Thyroid gland (tissue), 4 donors: ENCODE data around the gene KLK1. TPM values are rescaled to one million over a fixed set of nuclear protein-coding genes. Genes with fewer than 3 reads are reported as not detected.

Experiments
- DNase-seq, 2 donors: peaks; one replicate each; pipeline ENCODE4 v3.0.0-alpha.2; 2019
- H3K27ac ChIP-seq, 3 donors: fragments of 200-600 bp; sonication (generic); 1 replicate in 2 of 3; 2 replicates in 1 of 3; pipeline ENCODE4 v1.5.1; 2016 to 2019; ENCODE audit warnings: mild to moderate bottlenecking in 1 of 3, moderate library complexity in 1 of 3
- H3K27me3 ChIP-seq: fragments of 200-600 bp; sonication (generic); one replicate; pipeline ENCODE4 v1.5.1; 2019
- H3K36me3 ChIP-seq, 2 donors: fragments of 200-600 bp; sonication (generic); one replicate each; pipeline ENCODE4 v1.5.1; 2016 to 2019
- H3K4me1 ChIP-seq, 2 donors: fragments of 200-600 bp; sonication (generic); one replicate each; pipeline ENCODE4 v1.5.1; 2017 to 2019
- H3K4me3 ChIP-seq, 3 donors: fragments of 200-600 bp; sonication (generic); replicated peaks in 1 of 3; 1 replicate in 2 of 3; 2 replicates in 1 of 3; pipeline ENCODE4 v1.5.1; 2016; ENCODE audit warnings: mild to moderate bottlenecking in 1 of 3
- H3K9me3 ChIP-seq: fragments of 200-600 bp; sonication (generic); one replicate; pipeline ENCODE4 v1.5.1; 2017
- POLR2A ChIP-seq, 2 donors: fragments of 450-650 bp; IDR thresholded peaks; one replicate each; pipeline ENCODE4 v1.6.1; 2017; ENCODE audit warnings: antibody characterized with exemption in 2 of 2, mild to moderate bottlenecking in 2 of 2, moderate library complexity in 1 of 2
- WGBS, 2 donors: methylation state at CpG; one replicate each; pipeline ENCODE4 v1.1.5; 2017; 5-methylcytosine and 5-hydroxymethylcytosine counted together
- intact Hi-C: fragments of 100-400 bp; cut with DNase I; formaldehyde crosslinking; loops from one replicate; pipeline ENCODE4 v1.15.1; 2023
- total RNA-seq, 4 donors: library from RNA; depleted of rRNA; stranded (reverse); fragments of >200 nt; gene quantifications; one replicate each; pipeline ENCODE4 v1.2.3, GENCODE V29; 2016
- TF ChIP-seq, protein P1 (sequence below), 6 experiments: fragments of 200-600 bp in 3 of 6; fragments of 450-650 bp in 3 of 6; sonication (generic) in 3 of 6; IDR thresholded peaks; one replicate each; pipeline ENCODE4 v1.5.1; 2016 to 2019; ENCODE audit warnings: antibody characterized with exemption in 6 of 6, mild to moderate bottlenecking in 2 of 6, inconsistent platforms in 1 of 6, moderate library complexity in 1 of 6

KLK1 gene
- total RNA-seq, 4 donors from 2014 or later: 0.67 to 6.6 (median 6.1) TPM; not detected in 1

DNA sequence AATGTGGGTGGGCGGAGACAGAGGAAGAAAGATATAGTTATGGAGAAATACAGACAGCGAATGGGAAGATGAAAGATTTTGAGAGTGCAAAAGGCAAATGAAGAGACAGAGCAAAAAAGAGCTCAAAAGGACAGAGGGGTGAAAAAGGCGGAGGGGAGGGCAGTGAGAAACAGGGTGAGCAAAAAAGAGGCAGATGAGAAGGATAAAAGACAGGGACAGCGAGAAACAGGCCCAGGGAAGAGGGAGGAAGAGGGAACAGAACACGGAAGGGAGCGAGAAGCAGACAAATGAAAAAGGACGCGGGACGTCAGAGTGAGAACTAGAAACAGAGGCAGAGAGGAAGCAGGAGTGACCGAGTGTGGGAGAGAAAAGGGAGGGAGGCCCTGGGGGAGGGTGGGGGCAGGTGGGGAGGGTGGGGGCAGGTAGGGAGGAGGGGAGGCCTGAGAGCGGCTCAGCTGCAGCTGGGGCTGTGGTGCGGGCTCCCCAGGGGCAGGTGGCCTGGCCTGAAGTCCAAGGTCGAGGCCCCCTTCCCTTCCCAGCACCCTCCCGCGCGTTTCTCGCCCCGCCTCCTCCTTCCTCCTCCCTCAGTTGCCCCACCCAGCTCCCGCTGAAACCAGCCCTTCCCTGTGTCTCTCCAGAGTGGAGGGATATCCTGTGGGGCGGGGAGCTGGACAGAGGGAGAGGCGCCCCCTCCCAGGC is 2.9 kb downstream of the KLK1 start:
- DNase-seq: no peak
- H3K4me3 ChIP-seq: no peak overlapping the region
- H3K27me3 ChIP-seq: peaks cover 4% of the 10 kb centered on the region
- H3K4me1 ChIP-seq: peaks cover 0 to 14% of the 10 kb centered on the region in 2 donors
- H3K36me3 ChIP-seq: no peaks in the 10 kb centered on the region
- H3K9me3 ChIP-seq: no peaks in the 10 kb centered on the region
- WGBS, 2 donors: 10 to 12% methylated on average over 18 to 21 of the region's 21 CpGs
- H3K27ac ChIP-seq: no peak overlapping the region
- intact Hi-C loops: no loop called here
- TF ChIP-seq, protein P1, sequence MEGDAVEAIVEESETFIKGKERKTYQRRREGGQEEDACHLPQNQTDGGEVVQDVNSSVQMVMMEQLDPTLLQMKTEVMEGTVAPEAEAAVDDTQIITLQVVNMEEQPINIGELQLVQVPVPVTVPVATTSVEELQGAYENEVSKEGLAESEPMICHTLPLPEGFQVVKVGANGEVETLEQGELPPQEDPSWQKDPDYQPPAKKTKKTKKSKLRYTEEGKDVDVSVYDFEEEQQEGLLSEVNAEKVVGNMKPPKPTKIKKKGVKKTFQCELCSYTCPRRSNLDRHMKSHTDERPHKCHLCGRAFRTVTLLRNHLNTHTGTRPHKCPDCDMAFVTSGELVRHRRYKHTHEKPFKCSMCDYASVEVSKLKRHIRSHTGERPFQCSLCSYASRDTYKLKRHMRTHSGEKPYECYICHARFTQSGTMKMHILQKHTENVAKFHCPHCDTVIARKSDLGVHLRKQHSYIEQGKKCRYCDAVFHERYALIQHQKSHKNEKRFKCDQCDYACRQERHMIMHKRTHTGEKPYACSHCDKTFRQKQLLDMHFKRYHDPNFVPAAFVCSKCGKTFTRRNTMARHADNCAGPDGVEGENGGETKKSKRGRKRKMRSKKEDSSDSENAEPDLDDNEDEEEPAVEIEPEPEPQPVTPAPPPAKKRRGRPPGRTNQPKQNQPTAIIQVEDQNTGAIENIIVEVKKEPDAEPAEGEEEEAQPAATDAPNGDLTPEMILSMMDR (IDR thresholded peaks at IDR 0.05): no peak
- no peak for TF ChIP-seq POLR2A (IDR thresholded peaks at IDR 0.05)

DNA sequence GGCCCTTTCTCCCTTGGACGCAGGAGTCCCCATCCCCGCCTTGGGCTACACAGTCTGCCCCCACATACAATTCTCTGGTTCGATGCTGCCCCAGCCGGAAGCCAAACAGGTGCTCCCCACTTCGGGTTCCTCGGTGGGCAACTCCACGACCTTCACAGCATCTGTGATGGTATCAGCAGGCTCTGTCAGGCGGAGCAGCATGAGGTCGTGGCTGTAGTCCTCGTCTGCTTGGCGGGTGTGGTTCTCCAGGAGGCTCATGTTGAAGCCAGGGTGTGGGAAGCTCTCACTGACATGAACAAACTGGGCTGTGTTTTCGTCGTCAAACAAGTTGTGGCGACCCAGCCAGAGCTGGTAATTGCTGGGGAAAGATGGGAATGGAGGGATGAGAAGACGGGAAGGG is 3.5 kb downstream of the KLK1 start:
- TF ChIP-seq, protein P1 (IDR thresholded peaks at IDR 0.05): no peak
- TF ChIP-seq POLR2A (IDR thresholded peaks at IDR 0.05): no peak
- no peak overlapping the region for H3K4me3 ChIP-seq
- H3K27ac ChIP-seq: no peak overlapping the region
- WGBS, 2 donors: 11 to 12% methylated on average over 12 to 15 of the region's 15 CpGs
- peaks cover 4% of the 10 kb centered on the region for H3K27me3 ChIP-seq
- intact Hi-C loops: no loop called here
- H3K36me3 ChIP-seq: no peaks in the 10 kb centered on the region
- peaks cover 0 to 14% of the 10 kb centered on the region in 2 donors for H3K4me1 ChIP-seq
- no peak for DNase-seq
- H3K9me3 ChIP-seq: no peaks in the 10 kb centered on the region

DNA sequence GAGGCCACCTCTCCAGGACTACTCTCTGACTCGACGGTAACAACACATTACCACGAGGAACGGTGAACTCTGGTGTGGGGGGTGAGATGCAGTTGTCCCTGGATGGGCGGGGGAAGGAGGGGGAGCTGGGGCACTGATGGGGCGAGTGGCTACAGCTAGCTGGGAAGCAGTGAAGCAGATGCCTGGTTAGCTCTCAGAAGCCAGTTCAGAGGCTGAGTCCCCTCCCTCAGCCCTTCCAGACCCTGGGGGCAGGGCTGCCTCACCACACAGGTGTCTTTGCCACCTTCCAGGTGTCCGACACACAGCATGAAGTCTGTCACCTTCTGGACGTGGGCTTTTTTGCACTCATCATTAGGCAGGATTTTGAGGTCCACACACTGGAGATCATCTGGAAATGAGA is 4.0 kb downstream of the KLK1 start:
- H3K27me3 ChIP-seq: peaks cover 4% of the 10 kb centered on the region
- intact Hi-C loops: no loop called here

DNA sequence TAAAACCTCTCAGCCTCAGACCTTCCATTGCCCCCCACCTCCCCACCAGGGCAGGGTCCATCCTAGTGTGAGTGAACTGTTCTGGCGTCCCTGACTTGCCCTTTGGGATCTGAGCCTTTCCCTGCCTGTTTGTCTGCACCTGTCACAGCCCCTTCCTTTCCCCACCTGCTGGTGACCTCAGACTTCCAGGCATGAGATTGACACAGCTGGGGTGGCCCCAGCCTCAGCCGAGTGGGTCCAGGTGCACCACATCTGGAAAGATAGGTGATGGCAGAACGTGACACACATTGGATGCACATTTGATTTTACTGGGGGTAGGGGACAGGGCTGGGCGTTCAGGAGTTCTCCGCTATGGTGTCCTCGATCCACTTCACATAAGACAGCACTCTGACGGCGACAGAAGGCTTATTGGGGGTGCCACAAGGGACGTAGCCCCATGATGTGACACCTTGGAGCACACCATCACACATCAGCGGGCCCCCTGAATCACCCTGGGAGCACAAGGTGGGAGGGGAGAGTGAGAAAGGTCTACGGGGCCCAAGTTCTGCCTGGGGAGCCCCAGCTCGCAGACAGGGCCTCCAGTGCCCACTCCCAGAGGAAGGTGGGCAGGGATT is 4.6 kb downstream of the KLK1 start:
- Histone ChIP-seq H3K27me3 (peaks cover 4% of the 10 kb centered on the region), H3K4me1 (peaks cover 0 to 14% of the 10 kb centered on the region in 2 donors), H3K9me3 (no peaks in the 10 kb centered on the region), H3K27ac (no peak overlapping the region), H3K36me3 (no peaks in the 10 kb centered on the region), H3K4me3 (no peak overlapping the region)
- TF ChIP-seq POLR2A (IDR thresholded peaks at IDR 0.05): no peak
- TF ChIP-seq, protein P1 (IDR thresholded peaks at IDR 0.05): no peak
- intact Hi-C loops: no loop called here
- no peak for DNase-seq
- 75 to 82% methylated on average over 10 to 12 of the region's 12 CpGs for WGBS, 2 donors

More for the DNA sequence above, 4.0 kb downstream of the KLK1 start:
- DNase-seq: no peak
- H3K27ac ChIP-seq: no peak overlapping the region
- no peaks in the 10 kb centered on the region for H3K36me3 ChIP-seq
- TF ChIP-seq, protein P1 (IDR thresholded peaks at IDR 0.05): no peak
- TF ChIP-seq POLR2A (IDR thresholded peaks at IDR 0.05): no peak
- no peaks in the 10 kb centered on the region for H3K9me3 ChIP-seq
- peaks cover 0 to 14% of the 10 kb centered on the region in 2 donors for H3K4me1 ChIP-seq
- 23 to 29% methylated on average over 8 of the region's 8 CpGs for WGBS, 2 donors
- no peak overlapping the region for H3K4me3 ChIP-seq
